ENCODE data around the gene IPP.

IPP gene

GRCh38 chr1:45686288-45687013, 64.0 kb downstream of the IPP start, which contains the start of gene GPBP1L1:
Gene GPBP1L1 (minus strand): TSS chr1:45686533. CDS start chr1:45659087, 27,446 bp downstream.
- POLR2A ChIA-PET = interaction anchor here (0.6 to 2.4 kb wide), 21 partner anchors 8 to 347 kb away, joined by 3 to 16 read pairs (median 5); partner anchors contain the start of genes IPP, MAST2, MUTYH and PRDX1
- DNase-seq (ENCODE audit: extremely low spot score) = peak; percentile 98
- CTCF ChIA-PET = interaction anchor here (0.8 to 1.0 kb wide), 2 partner anchors 62 to 353 kb away, joined by 3 to 6 read pairs; no protein-coding TSS in a partner anchor
- TF ChIP-seq PKNOX1 (IDR thresholded peaks at IDR 0.05) = no peak
- no peak for TF ChIP-seq FOXK2 (IDR thresholded peaks at IDR 0.05)
- peak; percentile 92; the same call in 1 of the 2 replicates for TF ChIP-seq HDGF (IDR thresholded peaks at IDR 0.05; ENCODE audit: borderline replicate concordance)

GRCh38 chr1:45686015-45686287, 64.5 kb downstream of the IPP start:
- POLR2A ChIA-PET = interaction anchor here (0.6 to 2.4 kb wide), 18 partner anchors 8 to 346 kb away, joined by 3 to 16 read pairs (median 5); partner anchors contain the start of genes MAST2, MUTYH, PRDX1 and TOE1
- CTCF ChIA-PET = interaction anchor here (0.8 to 1.0 kb wide), 2 partner anchors 61 to 354 kb away, joined by 3 to 6 read pairs; no protein-coding TSS in a partner anchor
- peak; percentile 26 for DNase-seq (ENCODE audit: extremely low spot score)
- TF ChIP-seq ELF4 (IDR thresholded peaks at IDR 0.05) = no peak
- TF ChIP-seq SUZ12 (IDR thresholded peaks at IDR 0.05) = no peak
- no peak for TF ChIP-seq HDGF (IDR thresholded peaks at IDR 0.05; ENCODE audit: borderline replicate concordance)
- TF ChIP-seq ARNT (IDR thresholded peaks at IDR 0.05) = no peak
- TF ChIP-seq BHLHE40 (IDR thresholded peaks at IDR 0.05; ENCODE audit: borderline replicate concordance) = no peak
- no peak for TF ChIP-seq ZNF384 (IDR thresholded peaks at IDR 0.05)
- TF ChIP-seq L3MBTL2 (conservative IDR thresholded peaks at IDR 0.05) = no peak
- TF ChIP-seq SP1 (IDR thresholded peaks at IDR 0.05) = no peak
- no peak for TF ChIP-seq FOXM1 (IDR thresholded peaks at IDR 0.05; ENCODE audit: borderline replicate concordance)
- TF ChIP-seq FOXA1 (IDR thresholded peaks at IDR 0.05) = no peak
- TF ChIP-seq LEF1 (IDR thresholded peaks at IDR 0.05; ENCODE audit: borderline replicate concordance) = no peak
- TF ChIP-seq NFRKB (IDR thresholded peaks at IDR 0.05) = no peak
- TF ChIP-seq CTBP1 (IDR thresholded peaks at IDR 0.05; ENCODE audit: borderline replicate concordance) = no peak

- DNase-seq (ENCODE audit: extremely low spot score) = no peak
- ChIA-PET POLR2A (interaction anchor here (1.2 to 2.4 kb wide), 11 partner anchors 9 to 346 kb away, joined by 4 to 16 read pairs (median 7); partner anchors contain the start of genes MAST2, MUTYH, PRDX1 and TOE1), CTCF (interaction anchor here (0.8 to 1.0 kb wide), 2 partner anchors 61 to 354 kb away, joined by 3 to 6 read pairs; no protein-coding TSS in a partner anchor)
- TF ChIP-seq TARDBP (IDR thresholded peaks at IDR 0.05) (no peak), FOXA1 (IDR thresholded peaks at IDR 0.05) (no peak), NFRKB (IDR thresholded peaks at IDR 0.05) (no peak), CTBP1 (IDR thresholded peaks at IDR 0.05; ENCODE audit: borderline replicate concordance) (no peak), SP1 (IDR thresholded peaks at IDR 0.05) (no peak), ARNT (IDR thresholded peaks at IDR 0.05) (no peak), FOXK2 (IDR thresholded peaks at IDR 0.05) (no peak), LEF1 (IDR thresholded peaks at IDR 0.05; ENCODE audit: borderline replicate concordance) (no peak), BHLHE40 (IDR thresholded peaks at IDR 0.05; ENCODE audit: borderline replicate concordance) (no peak), ELF4 (IDR thresholded peaks at IDR 0.05) (no peak), ZNF384 (IDR thresholded peaks at IDR 0.05) (no peak), L3MBTL2 (conservative IDR thresholded peaks at IDR 0.05) (no peak), PKNOX1 (IDR thresholded peaks at IDR 0.05) (no peak), HDGF (IDR thresholded peaks at IDR 0.05; ENCODE audit: borderline replicate concordance) (no peak), SUZ12 (IDR thresholded peaks at IDR 0.05) (no peak), FOXM1 (IDR thresholded peaks at IDR 0.05; ENCODE audit: borderline replicate concordance) (no peak)
Measured at GRCh38 chr1:45685308-45686014, 65.0 kb downstream of the IPP start.

GRCh38 chr1:45684402-45684801, 66.1 kb downstream of the IPP start:
- TF ChIP-seq PKNOX1 (IDR thresholded peaks at IDR 0.05) = no peak
- no peak for TF ChIP-seq FOXM1 (IDR thresholded peaks at IDR 0.05; ENCODE audit: borderline replicate concordance)
- ChIA-PET POLR2A (no interaction called here), CTCF (interaction anchor here (0.6 to 0.7 kb wide), 2 partner anchors 249 to 596 kb away, joined by 3 read pairs; no protein-coding TSS in a partner anchor)
- no peak for DNase-seq (ENCODE audit: extremely low spot score)

GRCh38 chr1:45682942-45683341, 67.5 kb downstream of the IPP start:
- ChIA-PET POLR2A (no interaction called here), CTCF (no interaction called here)
- TF ChIP-seq TARDBP (IDR thresholded peaks at IDR 0.05) (no peak), ELF4 (IDR thresholded peaks at IDR 0.05) (no peak), BHLHE40 (IDR thresholded peaks at IDR 0.05; ENCODE audit: borderline replicate concordance) (no peak), ARNT (IDR thresholded peaks at IDR 0.05) (no peak), FOXK2 (IDR thresholded peaks at IDR 0.05) (no peak), SUZ12 (IDR thresholded peaks at IDR 0.05) (no peak), ZNF384 (IDR thresholded peaks at IDR 0.05) (peak; percentile 83), HDGF (IDR thresholded peaks at IDR 0.05; ENCODE audit: borderline replicate concordance) (no peak)
- DNase-seq (ENCODE audit: extremely low spot score) = no peak

- CTCF ChIA-PET = no interaction called here
- DNase-seq (ENCODE audit: extremely low spot score) = no peak
- TF ChIP-seq ZNF384 (IDR thresholded peaks at IDR 0.05) = no peak
- no peak for TF ChIP-seq HDGF (IDR thresholded peaks at IDR 0.05; ENCODE audit: borderline replicate concordance)
- POLR2A ChIA-PET = interaction anchor here (1.6 kb wide), 1 partner anchor 9 kb away, joined by 6 read pairs; the partner anchor contains the start of gene TMEM69
Measured at GRCh38 chr1:45679123-45679522, 71.3 kb downstream of the IPP start.

Data from HEK293T (cell line).